Gastrocnemius medialis (tissue), 4 donors: ENCODE measurements around the gene HSPB7. TPM values are rescaled to one million over a fixed set of nuclear protein-coding genes. Genes with fewer than 3 reads are reported as not detected.

Source experiments
- ATAC-seq, 2 donors: fragments of 150-250 bp; one replicate each; pipeline ENCODE4 v1.9.1; 2016
- DNase-seq, 2 donors: peaks; one replicate each; pipeline ENCODE4 v3.0.0-alpha.2; 2019
- H3K27ac ChIP-seq, 4 donors: fragments of 200-600 bp; sonication (generic); 1 replicate in 1 of 4; 2 replicates in 3 of 4; pipeline ENCODE4 v1.5.1; 2016 to 2018; ENCODE audit warnings: mild to moderate bottlenecking in 2 of 4, moderate library complexity in 1 of 4
- H3K27me3 ChIP-seq, 3 donors: fragments of 200-600 bp; sonication (generic) in 2 of 3; 1 replicate in 1 of 3; 2 replicates in 2 of 3; pipeline versions ENCODE4 v1.5.1 to v1.6.0; 2016 to 2019; ENCODE audit warnings: mild to moderate bottlenecking in 1 of 3, moderate library complexity in 1 of 3
- H3K36me3 ChIP-seq, 2 donors: fragments of 200-600 bp; sonication (generic) in 1 of 2; one replicate each; pipeline ENCODE4 v1.5.1; 2017 to 2018
- H3K4me1 ChIP-seq, 2 donors: fragments of 200-600 bp; sonication (generic) in 1 of 2; one replicate each; pipeline ENCODE4 v1.5.1; 2016 to 2017; ENCODE audit warnings: mild to moderate bottlenecking in 2 of 2
- H3K4me3 ChIP-seq, 4 donors: fragments of 200-600 bp; sonication (generic) in 3 of 4; 1 replicate in 1 of 4; 2 replicates in 3 of 4; pipeline ENCODE4 v1.5.1; 2016 to 2019; ENCODE audit warnings: mild to moderate bottlenecking in 2 of 4
- H3K9me3 ChIP-seq, 3 donors: fragments of 200-600 bp; sonication (generic) in 2 of 3; 1 replicate in 1 of 3; 2 replicates in 2 of 3; pipeline ENCODE4 v1.5.1; 2016 to 2019
- CTCF ChIP-seq, 5 experiments: fragments of 450-650 bp in 3 of 5; fragments of 200-600 bp in 2 of 5; sonication (generic) in 2 of 5; IDR thresholded peaks in 4 of 5; conservative IDR thresholded peaks in 1 of 5; 1 replicate in 4 of 5; 2 replicates in 1 of 5; pipeline ENCODE4 v1.5.1; 2016 to 2019; ENCODE audit warnings: antibody characterized with exemption in 5 of 5, mild to moderate bottlenecking in 3 of 5, moderate library complexity in 3 of 5
- POLR2A ChIP-seq, 2 donors: fragments of 450-650 bp; IDR thresholded peaks; one replicate each; pipeline ENCODE4 v1.6.1; 2017; ENCODE audit warnings: antibody characterized with exemption in 2 of 2, mild to moderate bottlenecking in 2 of 2, moderate library complexity in 2 of 2
- in situ Hi-C, 4 donors: fragments of 200-750 bp; cut with MboI; loops; one replicate each; pipeline versions ENCODE4 v1.15.0 to v1.8.0; 2017; ENCODE audit warnings: low sequenced_read_pairs in 4 of 4
- intact Hi-C: fragments of 100-400 bp; cut with DNase I; formaldehyde crosslinking; loops from one replicate; pipeline ENCODE4 v1.15.1; 2023; ENCODE audit warnings: low total_unique reads
- total RNA-seq, 4 donors: library from RNA; depleted of rRNA; stranded (reverse); fragments of >200 nt; gene quantifications; one replicate each; pipeline versions ENCODE4 v1.1.0 to v1.2.3, GENCODE V29; 2016

Gene HSPB7
- total RNA-seq, 4 donors from 2014 or later, result 355 to 1,466 (median 716) TPM

- Histone ChIP-seq H3K4me1 (peaks cover 28 to 43% of the 10 kb centered on the region in 2 donors), H3K9me3 (no peaks in the 10 kb centered on the region), H3K27me3 (no peaks in the 10 kb centered on the region), H3K36me3 (no peaks in the 10 kb centered on the region), H3K27ac (peak overlapping the region; percentile 97 to 100 (median 98)), H3K4me3 (peak overlapping the region; percentile 43 to 77 (median 72))
- peak; percentile 28 to 38 for ATAC-seq
- intact Hi-C loops, result loop anchor here (10.0 kb wide), 2 partner anchors 299 to 1101 kb away; partner anchors contain the start of gene PADI2
- TF ChIP-seq CTCF (IDR thresholded peaks at IDR 0.05 in 4 of 5, conservative IDR thresholded peaks at IDR 0.05 in 1 of 5), result no peak
- TF ChIP-seq POLR2A (IDR thresholded peaks at IDR 0.05), result peak in 1 of 2 donors; percentile 71
- DNase-seq, result peak; percentile 84 to 93
- in situ Hi-C loops, result no loop called here
Measured at GRCh38 chr1:16013220-16013907, 4.5 kb downstream of the HSPB7 start.

DNA sequence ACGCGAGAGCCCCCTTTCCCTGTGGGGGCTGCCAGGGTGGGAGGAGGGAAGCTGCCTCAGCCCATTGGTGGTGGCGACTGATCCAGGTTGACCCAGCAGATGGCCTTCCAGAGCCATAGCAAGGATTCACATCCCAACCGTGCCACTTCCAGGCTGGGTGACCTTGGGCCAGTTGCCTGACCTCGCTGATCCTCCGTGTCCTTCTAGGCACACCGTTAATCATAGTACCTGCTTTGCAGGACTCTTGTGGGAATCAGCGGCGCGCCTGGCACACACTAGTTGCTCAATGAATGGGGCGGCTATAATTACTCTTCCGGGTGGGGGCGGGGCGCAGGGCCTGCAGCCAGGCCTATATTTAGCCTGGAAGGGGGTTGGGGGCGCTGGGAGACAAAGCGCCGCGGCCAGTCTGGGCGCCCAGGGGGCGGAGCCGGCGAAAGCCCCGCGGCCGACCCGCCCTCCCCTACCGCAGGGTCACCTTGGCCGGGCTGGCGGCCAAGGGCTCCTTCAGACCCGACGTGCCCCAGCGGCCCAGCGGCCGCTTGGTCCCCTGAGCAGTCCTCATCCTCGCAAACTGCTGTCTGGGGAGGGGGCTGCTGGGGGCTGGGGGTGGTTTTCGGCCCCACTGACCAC is 5.1 kb downstream of the HSPB7 start:
- Histone ChIP-seq H3K27me3 (no peaks in the 10 kb centered on the region), H3K27ac (peak overlapping the region; percentile 97 to 100 (median 98)), H3K4me1 (peaks cover 25 to 39% of the 10 kb centered on the region in 2 donors), H3K4me3 (peak overlapping the region; percentile 43 to 77 (median 72)), H3K9me3 (no peaks in the 10 kb centered on the region), H3K36me3 (no peaks in the 10 kb centered on the region)
- intact Hi-C loops, result loop anchor here (10.0 kb wide), 2 partner anchors 298 to 1102 kb away; partner anchors contain the start of gene PADI2
- TF ChIP-seq CTCF (IDR thresholded peaks at IDR 0.05 in 4 of 5, conservative IDR thresholded peaks at IDR 0.05 in 1 of 5) (peak in 3 of 5 experiments; percentile 10 to 30 (median 18)), POLR2A (IDR thresholded peaks at IDR 0.05) (no peak)
- ATAC-seq (peak; percentile 25 to 37), DNase-seq (peak; percentile 83 to 95)
- in situ Hi-C loops, result no loop called here

DNA sequence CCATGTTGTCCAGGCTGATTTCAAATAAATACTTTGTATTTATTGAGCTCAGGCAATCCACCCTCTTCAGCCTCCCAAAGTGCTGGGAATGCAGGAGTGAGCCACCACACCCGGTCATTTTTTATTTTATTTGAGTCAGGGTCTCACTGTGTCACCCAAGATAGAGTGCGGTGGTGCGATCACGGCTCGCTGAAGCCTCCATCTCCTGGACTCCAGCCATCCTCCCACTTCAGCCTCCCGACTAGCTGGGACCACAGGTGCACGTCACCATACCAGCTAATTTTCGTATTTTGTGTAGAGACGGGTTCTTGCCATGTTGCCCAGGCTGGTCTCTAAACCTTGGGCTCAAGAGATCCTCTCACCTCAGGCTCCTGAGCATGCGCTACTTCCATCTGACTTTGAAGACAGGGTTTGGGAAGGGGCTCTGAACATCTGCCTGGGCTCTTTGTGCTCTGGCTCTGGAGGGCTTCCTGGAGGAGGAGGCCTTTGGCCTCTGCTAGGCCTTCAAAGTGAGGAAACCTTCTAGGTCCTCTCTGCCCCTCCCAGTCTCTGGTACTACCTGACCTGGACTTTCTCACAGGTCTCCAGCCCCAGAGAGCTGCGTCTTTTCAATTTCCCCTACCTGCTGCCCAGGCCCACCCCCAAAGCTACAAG is 5.8 kb downstream of the HSPB7 start:
- Histone ChIP-seq H3K4me1 (peaks cover 25 to 39% of the 10 kb centered on the region in 2 donors), H3K36me3 (no peaks in the 10 kb centered on the region), H3K27ac (peak overlapping the region; percentile 97 to 100 (median 98)), H3K27me3 (no peaks in the 10 kb centered on the region), H3K9me3 (no peaks in the 10 kb centered on the region), H3K4me3 (no peak overlapping the region)
- no peak for ATAC-seq
- TF ChIP-seq POLR2A (IDR thresholded peaks at IDR 0.05), result no peak
- TF ChIP-seq CTCF (IDR thresholded peaks at IDR 0.05 in 4 of 5, conservative IDR thresholded peaks at IDR 0.05 in 1 of 5), result no peak
- in situ Hi-C loops, result no loop called here
- DNase-seq, result peak in 1 of 2 donors; percentile 44
- intact Hi-C loops, result loop anchor here (10.0 kb wide), 2 partner anchors 297 to 1103 kb away; partner anchors contain the start of gene PADI2

GRCh38 chr1:16010837-16011236 is 7.0 kb downstream of the HSPB7 start:
- in situ Hi-C loops (no loop called here), intact Hi-C loops (loop anchor here (10.0 kb wide), 2 partner anchors 296 to 1104 kb away; partner anchors contain the start of gene PADI2)
- no peak for TF ChIP-seq CTCF (IDR thresholded peaks at IDR 0.05 in 4 of 5, conservative IDR thresholded peaks at IDR 0.05 in 1 of 5)
- no peak for TF ChIP-seq POLR2A (IDR thresholded peaks at IDR 0.05)
- H3K9me3 ChIP-seq, result no peaks in the 10 kb centered on the region
- ATAC-seq (no peak), DNase-seq (no peak)
- H3K27ac ChIP-seq, result peak overlapping the region in 3 of 4 donors; percentile 97 to 100 (median 99)
- H3K4me3 ChIP-seq, result no peak overlapping the region
- peaks cover 25 to 35% of the 10 kb centered on the region in 2 donors for H3K4me1 ChIP-seq
- H3K27me3 ChIP-seq, result no peaks in the 10 kb centered on the region
- no peaks in the 10 kb centered on the region for H3K36me3 ChIP-seq
